Retina (tissue), 1 donor: ENCODE results near the gene RIMBP3C.
"Not testable (repeated sequence)": the region's sequence is repeated elsewhere in the genome, so short reads cannot be mapped to it uniquely, and the experiment has no call there.

ENCODE experiments used
- DNase-seq: peaks from one replicate; pipeline ENCODE4 v3.0.0-alpha.2; 2016

RIMBP3C gene, protein sequence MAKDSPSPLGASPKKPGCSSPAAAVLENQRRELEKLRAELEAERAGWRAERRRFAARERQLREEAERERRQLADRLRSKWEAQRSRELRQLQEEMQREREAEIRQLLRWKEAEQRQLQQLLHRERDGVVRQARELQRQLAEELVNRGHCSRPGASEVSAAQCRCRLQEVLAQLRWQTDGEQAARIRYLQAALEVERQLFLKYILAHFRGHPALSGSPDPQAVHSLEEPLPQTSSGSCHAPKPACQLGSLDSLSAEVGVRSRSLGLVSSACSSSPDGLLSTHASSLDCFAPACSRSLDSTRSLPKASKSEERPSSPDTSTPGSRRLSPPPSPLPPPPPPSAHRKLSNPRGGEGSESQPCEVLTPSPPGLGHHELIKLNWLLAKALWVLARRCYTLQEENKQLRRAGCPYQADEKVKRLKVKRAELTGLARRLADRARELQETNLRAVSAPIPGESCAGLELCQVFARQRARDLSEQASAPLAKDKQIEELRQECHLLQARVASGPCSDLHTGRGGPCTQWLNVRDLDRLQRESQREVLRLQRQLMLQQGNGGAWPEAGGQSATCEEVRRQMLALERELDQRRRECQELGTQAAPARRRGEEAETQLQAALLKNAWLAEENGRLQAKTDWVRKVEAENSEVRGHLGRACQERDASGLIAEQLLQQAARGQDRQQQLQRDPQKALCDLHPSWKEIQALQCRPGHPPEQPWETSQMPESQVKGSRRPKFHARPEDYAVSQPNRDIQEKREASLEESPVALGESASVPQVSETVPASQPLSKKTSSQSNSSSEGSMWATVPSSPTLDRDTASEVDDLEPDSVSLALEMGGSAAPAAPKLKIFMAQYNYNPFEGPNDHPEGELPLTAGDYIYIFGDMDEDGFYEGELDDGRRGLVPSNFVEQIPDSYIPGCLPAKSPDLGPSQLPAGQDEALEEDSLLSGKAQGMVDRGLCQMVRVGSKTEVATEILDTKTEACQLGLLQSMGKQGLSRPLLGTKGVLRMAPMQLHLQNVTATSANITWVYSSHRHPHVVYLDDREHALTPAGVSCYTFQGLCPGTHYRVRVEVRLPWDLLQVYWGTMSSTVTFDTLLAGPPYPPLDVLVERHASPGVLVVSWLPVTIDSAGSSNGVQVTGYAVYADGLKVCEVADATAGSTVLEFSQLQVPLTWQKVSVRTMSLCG (N-terminal part only)

GRCh38 chr22:21551361-21551760 is at the start of gene RIMBP3C:
Gene RIMBP3C, minus strand, starts transcription at chr22:21551461. Its CDS starts 485 bp downstream, at chr22:21550976.
- not testable (repeated sequence) for DNase-seq

GRCh38 chr22:21599053-21599893 is 48.0 kb upstream of the RIMBP3C start:
- DNase-seq = no peak

GRCh38 chr22:21598302-21598701 is 47.0 kb upstream of the RIMBP3C start:
- no peak for DNase-seq

DNA sequence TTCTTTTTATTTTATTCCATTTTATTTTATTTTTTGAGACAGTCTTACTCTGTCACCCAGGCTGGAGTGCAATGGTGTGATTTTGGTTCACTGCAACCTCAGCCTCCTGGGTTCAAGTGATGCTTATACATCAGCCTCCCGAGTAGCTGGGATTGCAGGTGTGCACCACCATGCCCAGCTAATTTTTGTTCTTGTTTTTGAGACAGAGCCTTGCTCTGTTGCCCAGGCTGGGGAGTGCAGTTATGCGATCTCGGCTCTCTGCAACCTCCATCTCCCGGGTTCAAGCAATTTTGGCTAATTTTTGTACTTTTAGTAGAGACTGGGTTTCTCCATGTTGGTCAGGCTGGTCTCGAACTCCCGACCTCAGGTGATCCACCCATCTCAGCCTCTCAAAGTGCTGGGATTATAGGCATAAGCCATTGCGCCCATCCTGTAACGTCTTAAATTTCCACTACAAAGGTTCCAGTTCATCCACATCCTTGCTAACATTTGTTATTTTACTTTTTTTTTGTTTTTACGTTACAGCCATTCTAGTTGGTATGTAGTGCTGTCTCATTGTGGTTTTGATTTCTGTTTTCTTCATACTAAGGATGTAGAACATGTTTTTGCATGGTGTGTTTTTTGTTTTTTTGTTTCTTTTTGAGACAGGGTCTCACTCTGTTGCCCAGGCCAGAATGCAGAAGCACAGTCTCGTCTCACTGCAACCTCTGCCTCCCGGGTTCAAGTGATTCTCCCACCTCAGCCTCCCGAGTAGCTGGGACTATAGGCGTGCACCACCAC is 45.3 kb upstream of the RIMBP3C start:
- not testable (repeated sequence) for DNase-seq

- no peak for DNase-seq
These were observed 43.7 kb upstream of the RIMBP3C start for GRCh38 chr22:21594865-21595452.

- DNase-seq = no peak
These were observed 42.4 kb upstream of the RIMBP3C start for GRCh38 chr22:21593406-21594232.

GRCh38 chr22:21592422-21592821 is 41.2 kb upstream of the RIMBP3C start:
- DNase-seq = no peak

DNA sequence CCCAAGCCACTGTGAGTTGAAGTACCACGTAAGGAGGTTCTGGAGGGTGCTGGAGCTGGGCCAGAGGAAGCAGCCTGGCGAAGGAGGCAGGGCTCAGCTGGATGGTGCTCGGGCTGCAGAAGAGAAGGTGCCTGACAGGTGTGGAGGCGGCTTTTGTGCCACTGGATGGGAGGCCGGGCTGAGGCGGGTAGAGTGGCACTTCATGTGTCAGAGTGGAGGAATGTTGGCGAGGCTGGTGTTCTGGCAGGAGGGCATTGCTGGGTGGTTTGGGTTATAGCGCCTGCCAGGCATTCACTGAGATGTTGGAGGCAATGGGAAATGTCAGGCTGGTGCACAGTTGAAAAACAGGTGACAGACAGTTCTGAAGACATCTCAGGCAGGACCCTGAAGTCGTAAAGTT is 40.4 kb upstream of the RIMBP3C start:
- no peak for DNase-seq

DNA sequence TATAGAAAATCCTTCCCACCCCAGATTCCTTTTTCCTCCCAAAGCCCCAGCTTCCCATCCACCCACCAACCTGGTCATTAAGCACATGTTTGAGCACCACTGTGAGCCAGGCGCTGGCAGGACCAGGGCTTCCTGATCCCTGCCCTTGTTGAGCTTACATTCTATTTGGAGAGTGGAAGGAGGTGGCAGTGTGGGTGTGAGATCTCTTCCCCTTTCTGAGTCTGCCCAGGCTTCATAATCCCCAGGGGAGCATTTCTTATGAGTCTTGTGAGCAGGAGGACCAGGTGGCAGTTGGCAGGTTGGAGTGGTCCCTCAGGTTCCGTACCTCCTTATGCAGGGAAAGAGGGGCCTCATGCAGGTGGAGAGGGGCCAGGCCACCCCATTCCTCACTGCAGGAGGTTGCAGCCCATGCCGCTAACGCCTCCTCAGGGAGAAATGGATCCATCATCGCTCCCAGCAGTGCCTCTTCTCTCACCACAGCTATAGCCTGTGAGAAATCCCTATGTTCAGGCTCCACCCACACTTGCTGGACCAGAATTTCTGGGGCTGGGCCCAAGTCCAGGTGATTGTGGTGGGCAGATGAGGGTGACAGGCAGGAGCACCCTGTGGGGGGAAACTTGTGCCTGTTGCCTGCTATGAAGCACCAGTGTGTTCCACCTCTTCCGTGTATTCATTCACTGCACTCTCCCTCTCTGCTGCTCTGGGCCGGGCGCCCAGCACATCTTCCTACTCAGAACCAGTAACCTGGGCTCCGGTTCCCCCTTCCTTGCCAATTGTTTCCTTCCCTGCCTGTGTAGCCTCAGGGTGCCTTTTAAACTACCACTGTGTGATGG is 39.8 kb upstream of the RIMBP3C start:
- DNase-seq = no peak

- DNase-seq = no peak
These were observed 38.1 kb upstream of the RIMBP3C start for GRCh38 chr22:21589396-21589795.

GRCh38 chr22:21587803-21588611 is 36.7 kb upstream of the RIMBP3C start:
- DNase-seq = no peak

DNA sequence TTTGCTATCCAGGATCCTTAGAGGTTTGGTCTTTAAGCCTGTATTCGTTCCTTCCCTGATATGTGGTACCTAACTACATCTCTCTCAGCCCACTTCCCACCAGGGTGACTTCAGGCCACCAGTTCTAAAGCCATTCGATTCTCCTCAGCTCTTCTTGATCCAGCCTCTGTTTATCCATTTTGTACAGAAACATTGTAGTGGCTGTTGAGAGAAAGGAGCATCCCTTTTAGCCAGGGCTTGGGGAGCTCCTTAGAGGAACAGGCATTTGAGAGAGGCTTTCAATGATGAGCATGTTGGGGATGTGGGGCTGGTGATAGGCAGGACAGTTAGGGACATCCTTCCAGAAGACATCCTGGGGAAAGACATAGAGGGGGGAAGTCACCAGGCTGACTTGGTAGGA is 34.1 kb upstream of the RIMBP3C start:
- no peak for DNase-seq

DNA sequence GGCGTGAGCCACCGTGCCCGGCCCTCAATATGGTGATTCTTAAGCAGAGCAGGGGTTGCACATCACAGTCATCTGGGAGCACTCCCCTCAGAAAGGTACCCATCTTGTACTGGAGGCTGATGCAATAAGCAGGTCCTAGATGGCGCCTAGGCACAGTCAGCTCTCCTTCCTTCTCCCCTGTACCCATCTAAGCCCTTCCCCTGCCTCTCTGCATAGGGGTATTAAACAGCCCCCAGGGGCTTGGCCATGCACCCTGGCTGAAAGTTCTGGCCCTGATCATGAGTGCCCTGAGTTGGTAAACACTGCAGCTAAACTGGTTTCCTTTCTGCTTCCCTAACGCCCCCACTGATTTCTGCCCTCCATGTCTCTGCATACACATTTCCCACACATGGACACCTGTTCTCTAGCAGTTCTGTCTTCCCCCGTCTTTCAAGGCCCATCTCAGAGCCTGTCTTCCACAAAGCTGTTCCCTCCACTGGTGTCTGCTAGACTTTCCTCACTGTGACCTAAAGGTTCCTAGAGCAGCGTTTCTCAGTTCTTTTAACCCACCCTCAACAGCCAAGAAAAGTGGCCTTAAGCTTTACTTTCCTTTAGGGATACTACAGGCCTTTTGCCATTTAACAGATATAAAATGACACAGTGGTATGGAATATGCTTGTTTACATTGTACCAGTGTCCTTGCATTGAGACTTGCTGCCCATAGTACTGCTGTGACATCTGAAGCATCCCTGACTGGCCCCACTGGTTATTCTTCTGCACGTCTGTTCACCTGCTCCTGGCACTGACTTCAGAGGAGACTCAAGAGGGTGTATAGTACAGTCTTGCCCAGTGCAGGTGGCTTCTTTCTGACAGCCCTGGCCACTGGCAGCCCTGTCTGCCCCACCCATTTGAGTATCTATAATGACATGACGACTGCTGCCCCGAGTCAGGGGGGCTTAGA is 31.8 kb upstream of the RIMBP3C start:
- no peak for DNase-seq

GRCh38 chr22:21581009-21581713 is 29.9 kb upstream of the RIMBP3C start:
- DNase-seq = not testable (repeated sequence)

- not testable (repeated sequence) for DNase-seq
These were observed 29.4 kb upstream of the RIMBP3C start for GRCh38 chr22:21580623-21581007.

GRCh38 chr22:21579474-21579851 is 28.2 kb upstream of the RIMBP3C start:
- DNase-seq = no peak
